Activated T-helper 2 cell treated with anti-CD3 and anti-CD28 coated beads, Interferon-gamma antibody, Interleukin-2, Interleukin-4, amounts not matched to agents 10 μg/mL and 5 μg/mL and 100 μg/mL, durations not matched to agents 14 hours and 24 hours and 36 hours (primary cell): ENCODE data around the gene CSNK2B. TPM values are rescaled to one million over a fixed set of nuclear protein-coding genes. Genes with fewer than 3 reads are reported as not detected.
"Not testable (repeated sequence)": the region's sequence is repeated elsewhere in the genome, so short reads cannot be mapped to it uniquely, and the experiment has no call there.

ENCODE experiments used
- DNase-seq: peaks from one replicate; pipeline ENCODE4 v3.0.0; 2021; ENCODE audit warnings: low spot score
- H3K27ac Mint-ChIP-seq: one replicate; pipeline ENCODE4 v1.8.0; 2021; ENCODE audit warnings: mixed read lengths
- H3K27me3 Mint-ChIP-seq: one replicate; pipeline ENCODE4 v1.8.0; 2021; ENCODE audit warnings: low read depth, mixed read lengths
- H3K36me3 Mint-ChIP-seq: one replicate; pipeline ENCODE4 v1.8.0; 2021; ENCODE audit warnings: low read depth, mixed read lengths
- H3K4me1 Mint-ChIP-seq: one replicate; pipeline ENCODE4 v1.8.0; 2021; ENCODE audit warnings: low read depth, mixed read lengths
- H3K4me3 Mint-ChIP-seq: one replicate; pipeline ENCODE4 v1.8.0; 2021; ENCODE audit warnings: low read depth, mild to moderate bottlenecking, moderate library complexity, mixed read lengths
- H3K9me3 Mint-ChIP-seq: one replicate; pipeline ENCODE4 v1.8.0; 2021; ENCODE audit warnings: mixed read lengths
- intact Hi-C: fragments of 100-400 bp; cut with micrococcal nuclease; formaldehyde crosslinking; loops from one replicate; pipeline ENCODE4 v1.15.1; 2023
- total RNA-seq: library from RNA; stranded (reverse); gene quantifications from 2 replicates; pipeline ENCODE4 v1.2.3, GENCODE V29; 2022

Gene CSNK2B
- total RNA-seq, 1 donor from 2014 or later: 279 TPM

DNA sequence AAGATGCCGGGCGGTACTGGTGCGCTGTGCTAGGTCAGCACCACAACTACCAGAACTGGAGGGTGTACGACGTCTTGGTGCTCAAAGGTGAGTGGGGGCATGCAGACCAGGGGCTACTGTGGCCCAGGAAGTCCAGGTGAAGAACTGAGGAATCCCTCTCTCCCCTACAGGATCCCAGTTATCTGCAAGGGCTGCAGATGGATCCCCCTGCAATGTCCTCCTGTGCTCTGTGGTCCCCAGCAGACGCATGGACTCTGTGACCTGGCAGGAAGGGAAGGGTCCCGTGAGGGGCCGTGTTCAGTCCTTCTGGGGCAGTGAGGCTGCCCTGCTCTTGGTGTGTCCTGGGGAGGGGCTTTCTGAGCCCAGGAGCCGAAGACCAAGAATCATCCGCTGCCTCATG, 41.8 kb downstream of the CSNK2B start:
- Mint-ChIP-seq H3K4me1 (peaks cover 13% of the 10 kb centered on the region), H3K27me3 (peaks cover 4% of the 10 kb centered on the region), H3K9me3 (no peaks in the 10 kb centered on the region), H3K4me3 (no peak overlapping the region), H3K27ac (no peak overlapping the region), H3K36me3 (no peaks in the 10 kb centered on the region)
- DNase-seq: no peak
- intact Hi-C loops: no loop called here

- Mint-ChIP-seq H3K4me3 (no peak overlapping the region), H3K27ac (no peak overlapping the region), H3K27me3 (peaks cover 6% of the 10 kb centered on the region), H3K36me3 (no peaks in the 10 kb centered on the region), H3K4me1 (peaks cover 13% of the 10 kb centered on the region), H3K9me3 (no peaks in the 10 kb centered on the region)
- intact Hi-C loops: no loop called here
- no peak for DNase-seq
Observed at GRCh38 chr6:31708224-31708623, 42.3 kb downstream of the CSNK2B start.

- H3K9me3 Mint-ChIP-seq, H3K27ac Mint-ChIP-seq, H3K27me3 Mint-ChIP-seq, H3K4me3 Mint-ChIP-seq, DNase-seq, H3K4me1 Mint-ChIP-seq, intact Hi-C loops, H3K36me3 Mint-ChIP-seq: not testable (repeated sequence)
Observed at GRCh38 chr6:31709157-31709556, 43.3 kb downstream of the CSNK2B start.

DNA sequence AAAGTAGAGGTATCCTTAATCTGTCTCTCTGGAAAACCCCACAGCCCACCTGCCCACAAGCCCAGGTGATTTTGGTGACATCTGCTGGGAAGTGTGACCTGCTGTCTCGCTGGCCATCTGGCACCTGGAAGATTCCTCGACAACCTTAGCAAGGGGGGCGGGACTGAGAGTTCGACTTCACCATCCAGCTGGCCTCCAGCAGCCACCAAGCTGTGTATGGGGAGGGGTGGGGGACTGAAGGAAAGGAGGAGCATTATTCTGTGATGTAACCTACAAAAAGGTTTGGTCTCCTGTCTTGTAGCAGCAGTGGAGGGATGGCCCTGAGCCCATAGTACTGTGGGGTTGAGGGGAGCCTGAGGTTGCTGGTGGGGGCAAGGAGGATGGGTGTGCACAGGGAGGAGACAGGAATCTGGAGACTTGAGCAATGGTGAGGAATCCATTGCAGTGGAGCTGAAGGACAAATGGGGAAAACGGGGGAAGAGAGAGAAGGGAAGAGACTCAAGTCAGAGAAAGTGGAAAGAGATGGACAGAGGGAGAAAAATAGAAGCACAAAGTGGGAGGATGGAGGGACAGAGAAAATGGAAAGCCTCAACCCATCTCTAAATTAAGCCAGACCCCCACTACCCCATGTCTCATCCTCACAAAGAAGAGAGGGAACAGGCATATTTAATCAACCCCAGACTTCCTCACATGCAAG, 44.8 kb downstream of the CSNK2B start:
- Mint-ChIP-seq H3K27me3 (peaks cover 9% of the 10 kb centered on the region), H3K4me1 (peaks cover 9% of the 10 kb centered on the region), H3K36me3 (no peaks in the 10 kb centered on the region), H3K27ac (no peak overlapping the region), H3K9me3 (no peaks in the 10 kb centered on the region), H3K4me3 (no peak overlapping the region)
- intact Hi-C loops: no loop called here
- DNase-seq: no peak

- H3K4me3 Mint-ChIP-seq: no peak overlapping the region
- H3K36me3 Mint-ChIP-seq: no peaks in the 10 kb centered on the region
- peaks cover 9% of the 10 kb centered on the region for H3K27me3 Mint-ChIP-seq
- intact Hi-C loops: no loop called here
- H3K4me1 Mint-ChIP-seq: peaks cover 9% of the 10 kb centered on the region
- no peaks in the 10 kb centered on the region for H3K9me3 Mint-ChIP-seq
- no peak for DNase-seq
- H3K27ac Mint-ChIP-seq: no peak overlapping the region
Observed at GRCh38 chr6:31711233-31711632, 45.4 kb downstream of the CSNK2B start.

DNA sequence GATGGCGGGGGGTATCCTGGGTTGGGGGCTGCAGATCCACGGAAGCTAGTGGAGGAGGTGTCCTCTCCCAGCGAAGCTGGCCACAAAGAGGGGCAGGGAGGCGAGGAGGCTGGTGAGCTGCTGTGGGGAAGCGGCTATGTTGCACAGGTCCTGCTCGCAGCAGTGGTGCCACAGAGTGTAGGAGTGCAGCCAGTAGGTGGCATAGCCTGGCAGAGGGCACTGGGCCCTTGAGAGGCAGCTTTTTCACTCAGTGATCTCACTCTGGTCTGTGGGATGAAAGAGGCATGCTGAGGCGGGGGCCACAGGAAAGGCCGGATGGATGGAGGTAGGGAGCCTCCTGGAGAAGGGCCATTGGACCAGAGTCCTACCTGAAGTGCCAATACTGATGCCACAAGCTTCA, 46.4 kb downstream of the CSNK2B start:
- H3K36me3 Mint-ChIP-seq: no peaks in the 10 kb centered on the region
- intact Hi-C loops: no loop called here
- no peak overlapping the region for H3K4me3 Mint-ChIP-seq
- no peaks in the 10 kb centered on the region for H3K9me3 Mint-ChIP-seq
- H3K4me1 Mint-ChIP-seq: peaks cover 9% of the 10 kb centered on the region
- H3K27me3 Mint-ChIP-seq: peaks cover 9% of the 10 kb centered on the region
- no peak overlapping the region for H3K27ac Mint-ChIP-seq
- DNase-seq: no peak

DNA sequence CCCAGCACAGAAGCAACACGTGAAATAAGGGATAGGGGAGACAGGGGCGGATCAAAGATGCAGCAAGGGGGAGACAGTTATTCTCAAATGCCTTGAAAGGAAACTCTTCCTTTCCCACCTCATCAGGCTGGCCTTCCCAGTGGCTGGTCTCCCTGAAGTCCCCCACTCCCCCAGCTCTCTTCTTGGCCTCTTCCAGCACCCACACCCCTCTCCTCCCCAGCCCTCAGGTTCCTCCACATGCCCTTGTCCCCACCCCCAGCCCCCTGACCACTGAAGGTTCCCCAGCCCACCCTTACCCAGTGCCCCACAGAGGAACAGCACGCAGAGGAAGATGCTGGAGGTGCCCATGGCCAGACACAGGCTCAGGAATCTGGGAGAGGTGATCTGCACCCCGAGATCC, 47.6 kb downstream of the CSNK2B start:
- intact Hi-C loops: no loop called here
- no peak for DNase-seq
- Mint-ChIP-seq H3K4me3 (no peak overlapping the region), H3K27me3 (peaks cover 9% of the 10 kb centered on the region), H3K27ac (no peak overlapping the region), H3K36me3 (no peaks in the 10 kb centered on the region), H3K4me1 (peaks cover 9% of the 10 kb centered on the region), H3K9me3 (no peaks in the 10 kb centered on the region)

GRCh38 chr6:31713991-31714684, 48.3 kb downstream of the CSNK2B start:
- H3K27ac Mint-ChIP-seq: no peak overlapping the region
- H3K4me1 Mint-ChIP-seq: peaks cover 9% of the 10 kb centered on the region
- DNase-seq: no peak
- intact Hi-C loops: no loop called here
- H3K36me3 Mint-ChIP-seq: no peaks in the 10 kb centered on the region
- H3K9me3 Mint-ChIP-seq: no peaks in the 10 kb centered on the region
- peaks cover 9% of the 10 kb centered on the region for H3K27me3 Mint-ChIP-seq
- no peak overlapping the region for H3K4me3 Mint-ChIP-seq

- no peak for DNase-seq
- Mint-ChIP-seq H3K27ac (no peak within 1 kb of the TSS), H3K9me3 (no peaks in the 10 kb centered on the region), H3K4me1 (peaks cover 9% of the 10 kb centered on the region), H3K4me3 (no peak within 1 kb of the TSS), H3K27me3 (peaks cover 13% of the 10 kb centered on the region), H3K36me3 (no peaks in the 10 kb centered on the region)
- intact Hi-C loops: no loop called here
Observed at GRCh38 chr6:31715022-31715958, 49.4 kb downstream of the CSNK2B start, which contains the start of gene LY6G6D. TSS of gene LY6G6D (plus strand) at chr6:31715348. CDS start at chr6:31715356, 8 bp downstream.

GRCh38 chr6:31717499-31718222, 51.8 kb downstream of the CSNK2B start:
- H3K27me3 Mint-ChIP-seq: peaks cover 11% of the 10 kb centered on the region
- no peaks in the 10 kb centered on the region for H3K36me3 Mint-ChIP-seq
- intact Hi-C loops: no loop called here
- DNase-seq: no peak
- no peaks in the 10 kb centered on the region for H3K9me3 Mint-ChIP-seq
- no peak overlapping the region for H3K27ac Mint-ChIP-seq
- no peak overlapping the region for H3K4me3 Mint-ChIP-seq
- H3K4me1 Mint-ChIP-seq: peaks cover 7% of the 10 kb centered on the region

DNA sequence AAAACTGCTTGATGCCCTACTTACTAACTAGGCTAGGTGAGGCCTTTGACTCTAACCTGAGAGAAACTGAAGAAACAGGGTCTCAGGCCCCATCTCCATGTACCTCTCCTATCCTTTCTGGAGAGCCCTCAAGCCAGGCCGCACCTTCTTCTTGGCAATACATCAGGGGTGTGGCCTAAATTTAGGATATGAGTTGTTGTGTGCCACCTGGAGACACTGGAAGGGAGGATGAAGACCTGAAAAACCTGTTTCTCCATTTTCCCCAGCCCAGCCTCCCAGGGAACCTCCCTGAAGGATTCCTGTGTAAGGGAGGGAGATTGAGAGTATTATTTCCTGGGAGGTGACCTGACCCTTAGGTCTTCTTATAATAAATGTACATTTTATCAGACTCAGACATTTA, 52.4 kb downstream of the CSNK2B start:
- H3K27ac Mint-ChIP-seq: no peak overlapping the region
- intact Hi-C loops: no loop called here
- H3K4me3 Mint-ChIP-seq: no peak overlapping the region
- H3K36me3 Mint-ChIP-seq: no peaks in the 10 kb centered on the region
- no peaks in the 10 kb centered on the region for H3K9me3 Mint-ChIP-seq
- no peak for DNase-seq
- H3K27me3 Mint-ChIP-seq: peaks cover 8% of the 10 kb centered on the region
- peaks cover 7% of the 10 kb centered on the region for H3K4me1 Mint-ChIP-seq

GRCh38 chr6:31719001-31719400, 53.1 kb downstream of the CSNK2B start:
- Mint-ChIP-seq H3K27me3 (peaks cover 7% of the 10 kb centered on the region), H3K9me3 (no peaks in the 10 kb centered on the region), H3K27ac (no peak overlapping the region), H3K36me3 (no peaks in the 10 kb centered on the region), H3K4me3 (no peak overlapping the region), H3K4me1 (peaks cover 7% of the 10 kb centered on the region)
- intact Hi-C loops: no loop called here
- no peak for DNase-seq
